H9 (cell line): ENCODE measurements around the gene NLN. TPM values are rescaled to one million over a fixed set of nuclear protein-coding genes. Genes with fewer than 3 reads are reported as not detected.

ENCODE experiments used
- DNase-seq: peaks from one replicate; pipeline ENCODE4 v3.0.0-alpha.2; 2017
- H2AFZ ChIP-seq: one replicate; pipeline ENCODE4 v1.6.1; 2013; ENCODE audit warnings: mild to moderate bottlenecking, low read length, control low read depth, moderate library complexity
- H2AK5ac ChIP-seq: 2 replicates; pipeline ENCODE4 v1.6.1; 2013; ENCODE audit warnings: low read length, control low read depth, mixed read lengths; ENCODE audit not compliant: insufficient read length
- H2BK120ac ChIP-seq: one replicate; pipeline ENCODE4 v1.6.1; 2013; ENCODE audit warnings: low read depth, mild to moderate bottlenecking, low read length, control low read depth, inconsistent platforms; ENCODE audit not compliant: poor library complexity, severe bottlenecking
- H2BK12ac ChIP-seq: 2 replicates; pipeline ENCODE4 v1.6.1; 2013; ENCODE audit warnings: low read length, control low read depth, mixed read lengths, low read depth; ENCODE audit not compliant: insufficient read length
- H2BK15ac ChIP-seq: 2 replicates; pipeline ENCODE4 v1.6.1; 2013; ENCODE audit warnings: low read depth, low read length, control low read depth
- H2BK20ac ChIP-seq: one replicate; pipeline ENCODE4 v1.6.1; 2013; ENCODE audit warnings: low read depth, mild to moderate bottlenecking, low read length, control low read depth, inconsistent platforms; ENCODE audit not compliant: poor library complexity, severe bottlenecking
- H2BK5ac ChIP-seq: 2 replicates; pipeline ENCODE4 v1.6.1; 2013; ENCODE audit warnings: low read length, control low read depth, mixed read lengths; ENCODE audit not compliant: insufficient read length
- H3K14ac ChIP-seq: 2 replicates; pipeline ENCODE4 v1.6.1; 2013; ENCODE audit warnings: low read length, control low read depth; ENCODE audit not compliant: insufficient read depth
- H3K18ac ChIP-seq: 2 replicates; pipeline ENCODE4 v1.6.1; 2013; ENCODE audit warnings: low read depth, mild to moderate bottlenecking, mixed read lengths, low read length, control low read depth; ENCODE audit not compliant: insufficient read length
- H3K23ac ChIP-seq: 2 replicates; pipeline ENCODE4 v1.6.1; 2013; ENCODE audit warnings: low read length, control low read depth, mixed read lengths, low read depth; ENCODE audit not compliant: insufficient read length
- H3K23me2 ChIP-seq: 2 replicates; pipeline ENCODE4 v1.6.1; 2013; ENCODE audit warnings: low read depth, mild to moderate bottlenecking, mixed read lengths, low read length, control low read depth; ENCODE audit not compliant: insufficient read length, poor library complexity, severe bottlenecking
- H3K27ac ChIP-seq: 2 replicates; pipeline ENCODE4 v1.5.1; 2013; ENCODE audit warnings: low read length, control low read depth, mixed read lengths, low read depth; ENCODE audit not compliant: insufficient read length
- H3K27me3 ChIP-seq: 2 replicates; pipeline ENCODE4 v1.6.1; 2013; ENCODE audit warnings: low read length, control low read depth, inconsistent platforms; ENCODE audit not compliant: insufficient read depth
- H3K4ac ChIP-seq: 2 replicates; pipeline ENCODE4 v1.6.1; 2013; ENCODE audit warnings: low read depth, mild to moderate bottlenecking, control low read depth, inconsistent platforms, low read length, moderate library complexity
- H3K4me1 ChIP-seq: 2 replicates; pipeline ENCODE4 v1.6.1; 2013; ENCODE audit warnings: low read length, control low read depth, inconsistent platforms; ENCODE audit not compliant: insufficient read depth
- H3K4me2 ChIP-seq: 2 replicates; pipeline ENCODE4 v1.6.1; 2013; ENCODE audit warnings: low read length, control low read depth, mixed read lengths; ENCODE audit not compliant: insufficient read length, insufficient read depth
- H3K56ac ChIP-seq: 2 replicates; pipeline ENCODE4 v1.6.1; 2013; ENCODE audit warnings: low read depth, mild to moderate bottlenecking, mixed read lengths, low read length, control low read depth; ENCODE audit not compliant: insufficient read length
- H3K79me1 ChIP-seq: 2 replicates; pipeline ENCODE4 v1.6.1; 2013; ENCODE audit warnings: low read depth, mild to moderate bottlenecking, moderate library complexity, low read length, control low read depth, inconsistent platforms; ENCODE audit not compliant: insufficient read depth, poor library complexity, severe bottlenecking
- H3K79me2 ChIP-seq: 2 replicates; pipeline ENCODE4 v1.6.1; 2013; ENCODE audit warnings: low read length, control low read depth, inconsistent platforms; ENCODE audit not compliant: insufficient read depth
- H3K9ac ChIP-seq: 2 replicates; pipeline ENCODE4 v1.6.1; 2013; ENCODE audit warnings: low read length, control low read depth, mixed read lengths; ENCODE audit not compliant: insufficient read length; ENCODE audit errors: extremely low read depth
- H3K9me3 ChIP-seq: one replicate; pipeline ENCODE4 v1.6.1; 2013; ENCODE audit warnings: low read depth, low read length, inconsistent platforms; ENCODE audit not compliant: control insufficient read depth
- H3T11ph ChIP-seq: one replicate; pipeline ENCODE4 v1.6.1; 2013; ENCODE audit warnings: mild to moderate bottlenecking, low read length, control low read depth, inconsistent platforms
- H4K20me1 ChIP-seq: one replicate; pipeline ENCODE4 v1.6.1; 2013; ENCODE audit not compliant: control insufficient read depth, insufficient read length, insufficient read depth
- H4K5ac ChIP-seq: 2 replicates; pipeline ENCODE4 v1.6.1; 2013; ENCODE audit warnings: low read depth, mild to moderate bottlenecking, mixed read lengths, low read length, control low read depth; ENCODE audit not compliant: insufficient read length
- H4K8ac ChIP-seq: replicated peaks from 2 replicates; pipeline ENCODE4 v1.6.1; 2013; ENCODE audit warnings: low read length, control low read depth, mixed read lengths, low read depth; ENCODE audit not compliant: insufficient read length
- H4K91ac ChIP-seq: 2 replicates; pipeline ENCODE4 v1.6.1; 2013; ENCODE audit warnings: low read depth, mild to moderate bottlenecking, moderate library complexity, mixed read lengths, low read length, control low read depth; ENCODE audit not compliant: insufficient read length
- H3K27ac Mint-ChIP-seq, 3 experiments: 2 replicates in 2 of 3; 3 replicates in 1 of 3; pipeline ENCODE4 v1.8.0; 2020 to 2021; ENCODE audit warnings: mixed read lengths in 3 of 3, mild to moderate bottlenecking in 1 of 3, moderate library complexity in 1 of 3
- H3K27me3 Mint-ChIP-seq: 2 replicates; pipeline ENCODE4 v1.8.0; 2021; ENCODE audit warnings: low read depth, mild to moderate bottlenecking, moderate library complexity, mixed read lengths
- H3K36me3 Mint-ChIP-seq, 3 experiments: 2 replicates in 2 of 3; 3 replicates in 1 of 3; pipeline ENCODE4 v1.8.0; 2020 to 2021; ENCODE audit warnings: low read depth in 3 of 3, mixed read lengths in 3 of 3; ENCODE audit not compliant: insufficient read depth in 1 of 3
- H3K4me1 Mint-ChIP-seq, 2 experiments: 2 replicates each; pipeline ENCODE4 v1.8.0; 2020; ENCODE audit warnings: mixed read lengths in 2 of 2
- H3K4me3 Mint-ChIP-seq, 2 experiments: 2 replicates in 1 of 2; 3 replicates in 1 of 2; pipeline ENCODE4 v1.8.0; 2020 to 2021; ENCODE audit warnings: mild to moderate bottlenecking in 2 of 2, mixed read lengths in 2 of 2, moderate library complexity in 1 of 2
- H3K9me3 Mint-ChIP-seq, 2 experiments: 2 replicates in 1 of 2; 3 replicates in 1 of 2; pipeline ENCODE4 v1.8.0; 2020; ENCODE audit warnings: mild to moderate bottlenecking in 2 of 2, mixed read lengths in 2 of 2, moderate library complexity in 1 of 2
- WGBS: extraction: QIAGEN DNeasy Blood & Tissue Kit; methylation state at CpG from one replicate; pipeline ENCODE4 v1.1.7; 2013; ENCODE audit warnings: missing lambda C conversion rate, low lambda C conversion rate, mixed read lengths; ENCODE audit not compliant: insufficient read length; ENCODE audit errors: extremely low coverage; 5-methylcytosine and 5-hydroxymethylcytosine counted together
- total RNA-seq: library from RNA; stranded (reverse); gene quantifications from 2 replicates; pipeline ENCODE4 v1.2.1, GENCODE V29; 2021
- TF ChIP-seq, protein P1 (sequence below): fragments of 200-600 bp; sonication (generic); conservative IDR thresholded peaks from 3 replicates; pipeline ENCODE4 v1.8.0; 2021; ENCODE audit warnings: antibody characterized with exemption, mild to moderate bottlenecking

Gene NLN
- total RNA-seq, 1 experiment from 2014 or later: 137 TPM

DNA sequence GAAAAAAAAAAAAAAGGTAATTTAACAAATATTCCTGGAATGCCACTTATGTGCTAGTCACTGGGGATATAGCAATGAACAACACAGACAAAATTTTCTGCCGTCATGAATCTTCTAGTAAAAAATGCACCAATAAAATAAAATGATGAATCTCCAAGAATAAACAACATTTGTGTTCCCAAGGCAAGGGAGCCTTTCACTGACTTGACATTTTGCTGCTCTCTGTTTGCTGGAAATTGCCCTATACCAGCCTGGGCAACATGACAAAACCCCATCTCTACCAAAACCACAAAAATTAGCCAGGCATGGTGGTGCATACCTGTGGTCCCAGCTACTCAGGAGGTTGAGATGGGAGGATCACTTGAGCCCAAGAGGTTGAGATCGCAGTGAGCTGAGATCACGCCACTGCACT is 139.8 kb downstream of the NLN start:
- no peak overlapping the region for H2BK15ac ChIP-seq
- no peaks in the 10 kb centered on the region for H3K4me1 ChIP-seq
- H3K4me2 ChIP-seq: no peak overlapping the region
- no peak overlapping the region for H2BK20ac ChIP-seq
- DNase-seq: no peak
- no peak overlapping the region for H2BK12ac ChIP-seq
- no peak overlapping the region for H4K8ac ChIP-seq
- no peak overlapping the region for H2AFZ ChIP-seq
- H3K27me3 ChIP-seq: no peaks in the 10 kb centered on the region
- H3K9me3 Mint-ChIP-seq: no peaks in the 10 kb centered on the region
- no peaks in the 10 kb centered on the region for H3K4me1 Mint-ChIP-seq
- H3K23ac ChIP-seq: no peak overlapping the region
- TF ChIP-seq, protein P1, sequence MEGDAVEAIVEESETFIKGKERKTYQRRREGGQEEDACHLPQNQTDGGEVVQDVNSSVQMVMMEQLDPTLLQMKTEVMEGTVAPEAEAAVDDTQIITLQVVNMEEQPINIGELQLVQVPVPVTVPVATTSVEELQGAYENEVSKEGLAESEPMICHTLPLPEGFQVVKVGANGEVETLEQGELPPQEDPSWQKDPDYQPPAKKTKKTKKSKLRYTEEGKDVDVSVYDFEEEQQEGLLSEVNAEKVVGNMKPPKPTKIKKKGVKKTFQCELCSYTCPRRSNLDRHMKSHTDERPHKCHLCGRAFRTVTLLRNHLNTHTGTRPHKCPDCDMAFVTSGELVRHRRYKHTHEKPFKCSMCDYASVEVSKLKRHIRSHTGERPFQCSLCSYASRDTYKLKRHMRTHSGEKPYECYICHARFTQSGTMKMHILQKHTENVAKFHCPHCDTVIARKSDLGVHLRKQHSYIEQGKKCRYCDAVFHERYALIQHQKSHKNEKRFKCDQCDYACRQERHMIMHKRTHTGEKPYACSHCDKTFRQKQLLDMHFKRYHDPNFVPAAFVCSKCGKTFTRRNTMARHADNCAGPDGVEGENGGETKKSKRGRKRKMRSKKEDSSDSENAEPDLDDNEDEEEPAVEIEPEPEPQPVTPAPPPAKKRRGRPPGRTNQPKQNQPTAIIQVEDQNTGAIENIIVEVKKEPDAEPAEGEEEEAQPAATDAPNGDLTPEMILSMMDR: no peak
- no peaks in the 10 kb centered on the region for H3K79me1 ChIP-seq
- no peak overlapping the region for H4K5ac ChIP-seq
- H3K9me3 ChIP-seq: no peaks in the 10 kb centered on the region
- no peak overlapping the region for H2BK5ac ChIP-seq
- no peak overlapping the region for H3K4ac ChIP-seq
- H2AK5ac ChIP-seq: no peak overlapping the region
- no peaks in the 10 kb centered on the region for H3K79me2 ChIP-seq
- no peak overlapping the region for H3K9ac ChIP-seq
- H3K23me2 ChIP-seq: no peaks in the 10 kb centered on the region
- H4K20me1 ChIP-seq: no peaks in the 10 kb centered on the region
- H4K91ac ChIP-seq: no peak overlapping the region
- H3K27me3 Mint-ChIP-seq: no peaks in the 10 kb centered on the region; the same call in none of the 2 replicates
- no peak overlapping the region for H3K14ac ChIP-seq
- H3K4me3 Mint-ChIP-seq: no peak overlapping the region
- H3T11ph ChIP-seq: no peak overlapping the region
- H3K27ac ChIP-seq: no peak overlapping the region
- no peak overlapping the region for H3K56ac ChIP-seq
- no peak overlapping the region for H3K18ac ChIP-seq
- no peak overlapping the region for H2BK120ac ChIP-seq
- no peak overlapping the region for H3K27ac Mint-ChIP-seq
- WGBS: no CpG with 5 or more reads among the region's 3 CpGs
- no peaks in the 10 kb centered on the region; a peak in 1 of 7 replicates for H3K36me3 Mint-ChIP-seq
